ENCODE measurements around the gene HECTD4.
"Not testable (repeated sequence)": the region's sequence is repeated elsewhere in the genome, so short reads cannot be mapped to it uniquely, and the experiment has no call there.

The HECTD4 gene

DNA sequence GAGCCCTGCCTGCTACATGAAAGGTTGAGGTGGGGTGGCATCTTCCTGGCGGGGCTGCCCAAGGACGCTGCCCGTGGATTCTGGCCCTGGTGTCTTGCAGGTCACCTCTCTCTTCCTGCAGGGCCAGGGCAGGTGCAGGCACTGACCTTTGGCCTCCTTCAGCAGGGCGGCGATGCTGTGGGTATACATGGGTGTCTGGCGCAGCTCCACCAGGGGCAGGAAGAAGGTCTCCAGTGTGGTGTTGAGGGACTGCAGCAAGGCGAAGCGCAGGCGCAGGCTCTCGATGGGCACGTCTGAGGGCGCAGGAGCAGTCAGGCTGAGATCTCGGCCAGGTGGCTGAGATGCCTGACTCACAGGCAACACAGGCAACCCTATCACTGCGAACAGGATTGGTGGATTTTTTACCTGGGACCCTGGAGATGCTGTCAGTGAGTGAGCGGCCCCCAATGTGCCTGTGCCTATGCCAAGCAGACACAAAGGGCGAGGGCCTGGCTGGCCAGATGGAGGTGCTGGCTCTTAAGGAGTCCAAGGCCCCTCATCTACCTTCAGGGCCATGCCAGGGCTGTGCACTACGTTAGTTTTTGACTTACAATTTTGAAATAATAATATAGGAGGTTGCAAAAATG lies 211.1 kb downstream of the HECTD4 start:
- no peak for DNase-seq

DNA sequence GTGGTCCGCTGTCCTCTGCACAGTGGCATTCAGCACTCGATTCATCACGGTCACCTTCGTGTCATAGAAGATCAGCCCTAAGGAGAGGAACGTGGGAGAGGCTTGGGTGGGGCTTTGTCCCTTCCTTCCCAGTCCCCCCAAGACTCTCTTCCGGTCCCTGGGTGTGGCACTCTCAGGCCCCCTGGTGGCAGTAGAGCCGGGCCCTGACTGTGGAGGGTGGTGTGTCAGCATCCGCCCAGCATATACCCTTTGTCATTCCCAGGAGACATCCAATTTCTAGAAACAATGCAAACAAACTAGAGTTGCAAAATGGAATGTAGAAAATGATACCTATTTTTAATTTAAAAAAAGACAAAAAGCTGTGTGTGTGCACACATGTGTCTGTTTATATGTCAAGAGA lies 211.9 kb downstream of the HECTD4 start:
- no peak for DNase-seq

DNA sequence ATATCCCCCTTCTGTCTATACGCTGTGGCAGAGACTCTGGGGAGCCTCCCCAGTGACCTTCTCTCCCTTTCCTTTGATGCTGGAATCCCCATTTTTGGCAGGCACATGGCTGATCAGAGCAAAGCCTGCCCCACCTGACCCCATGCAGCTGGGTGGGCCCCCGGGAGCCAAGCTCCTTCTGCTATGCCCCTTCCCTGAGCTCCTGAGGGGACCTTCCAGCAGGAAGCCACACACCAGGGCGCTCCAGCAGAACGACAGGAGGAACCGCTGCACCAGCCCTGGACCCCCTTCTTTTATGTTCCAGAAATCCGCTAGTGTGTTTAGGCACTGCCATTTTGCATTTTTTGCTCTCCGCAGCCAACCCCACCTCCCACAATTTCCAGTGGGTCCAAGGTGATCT lies 212.3 kb downstream of the HECTD4 start:
- no peak for DNase-seq

DNA sequence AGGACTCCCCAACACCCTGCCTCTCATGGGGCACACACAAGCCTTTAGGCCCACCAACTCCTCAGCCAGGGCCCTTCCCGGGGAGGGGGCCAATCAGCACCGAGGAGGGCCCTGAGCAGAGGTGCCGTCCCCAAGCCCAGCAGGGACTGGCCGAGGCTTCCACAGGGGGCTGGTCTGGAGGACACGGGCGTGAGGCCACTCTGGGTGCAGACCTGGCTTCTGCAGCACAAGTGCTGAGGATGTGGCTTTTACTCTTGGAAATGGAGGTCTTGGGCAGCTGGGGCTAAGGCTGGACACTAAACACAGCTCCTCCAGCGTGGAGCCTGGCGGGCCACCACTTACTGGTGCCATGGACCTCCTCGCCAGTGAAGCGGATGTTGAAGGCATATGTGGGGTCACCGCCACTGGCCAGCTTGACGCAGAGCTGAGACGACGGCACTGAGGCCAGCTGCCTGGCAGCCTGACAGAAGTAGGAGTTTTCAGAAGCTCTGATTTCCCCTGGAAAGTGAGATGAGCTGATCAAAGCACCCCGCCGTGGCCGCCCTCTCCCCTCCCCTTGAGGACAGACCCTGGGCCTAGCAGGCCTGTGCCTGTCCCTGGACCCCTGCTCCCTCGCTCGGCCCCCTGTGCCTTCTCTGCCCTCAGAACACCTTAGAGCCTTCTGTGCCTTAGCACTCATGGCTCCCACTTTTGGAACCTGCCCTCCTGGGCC lies 212.9 kb downstream of the HECTD4 start:
- no peak for DNase-seq

DNA sequence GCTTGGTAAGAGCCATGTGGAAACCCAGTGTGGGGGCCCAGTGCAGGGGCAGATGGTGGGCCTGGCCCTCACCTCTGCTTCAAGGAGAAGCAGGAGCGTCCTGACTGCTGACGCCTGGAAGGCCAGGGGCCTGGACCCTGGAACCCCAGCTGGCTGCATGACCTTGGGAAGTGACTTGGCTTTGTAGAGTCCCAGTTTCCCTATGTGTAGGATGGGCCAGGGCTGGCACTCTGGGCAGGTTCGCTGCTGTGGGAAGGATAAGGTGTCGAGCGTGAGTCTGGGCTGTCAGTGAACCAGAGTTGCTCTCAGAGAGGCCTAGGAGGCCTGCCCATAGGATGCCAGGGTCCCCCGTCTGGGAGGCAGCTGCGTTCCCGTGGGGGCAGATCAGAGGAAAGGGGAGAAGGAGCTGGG lies 213.7 kb downstream of the HECTD4 start:
- DNase-seq, result no peak

DNA sequence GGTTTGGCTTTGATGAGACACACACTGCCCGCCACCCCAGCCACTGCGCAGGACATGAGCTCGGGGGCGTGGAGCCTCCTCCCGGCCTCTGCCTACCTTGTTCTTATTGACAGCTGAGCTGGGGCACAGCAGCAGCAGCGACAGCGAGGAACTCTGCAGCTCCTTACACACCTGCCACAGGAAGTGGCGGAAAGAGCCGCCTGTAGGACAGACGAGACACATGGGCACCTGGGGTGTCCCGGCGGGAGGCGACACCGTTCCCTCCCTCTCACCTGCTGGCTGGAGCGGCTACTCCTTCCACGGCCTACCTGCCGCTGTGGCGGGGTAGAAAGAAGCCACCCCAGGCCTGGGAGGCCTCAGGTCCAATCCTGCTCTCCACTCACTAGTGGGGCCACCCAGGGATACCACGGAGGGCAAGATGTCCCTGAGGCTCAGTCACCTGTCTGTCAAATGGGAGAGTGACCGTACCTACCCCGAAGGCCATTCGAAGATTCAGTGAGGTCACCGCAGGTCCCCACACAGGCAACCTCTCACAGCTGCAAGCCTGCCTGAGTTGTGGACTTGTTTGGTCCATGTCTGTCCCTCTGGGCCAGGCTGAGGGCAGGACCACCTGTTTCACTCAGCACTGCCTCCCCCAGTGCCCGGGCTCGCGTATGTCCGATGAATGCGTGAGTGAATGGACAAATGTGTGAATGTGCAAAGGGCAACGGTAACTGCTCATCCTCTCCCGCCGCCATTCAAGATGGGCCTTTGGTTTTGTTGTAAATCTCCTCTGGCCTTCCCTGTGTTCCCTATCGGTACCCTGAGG lies 214.3 kb downstream of the HECTD4 start:
- no peak for DNase-seq

DNA sequence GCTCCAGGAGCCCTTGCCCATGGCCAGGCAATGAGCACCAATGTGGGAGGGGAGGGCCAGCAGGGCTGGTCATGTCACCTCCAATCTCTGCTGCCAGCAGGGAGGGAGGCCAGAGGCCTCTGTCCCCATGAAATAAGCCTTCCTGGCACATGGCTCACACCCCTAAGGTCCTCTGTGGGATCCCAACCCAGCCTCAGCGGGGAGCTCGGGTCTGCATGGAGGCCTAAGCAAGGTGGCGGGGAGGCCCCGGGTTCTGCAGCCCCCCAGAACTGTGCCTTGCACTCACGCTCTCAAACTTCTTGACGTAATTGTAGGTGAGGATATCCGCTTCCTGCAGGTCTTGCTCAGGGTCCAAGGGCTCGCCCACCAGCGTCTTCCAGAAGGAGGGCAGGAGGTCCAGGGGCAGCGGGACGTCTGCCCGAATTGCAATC lies 215.2 kb downstream of the HECTD4 start:
- no peak for DNase-seq

DNA sequence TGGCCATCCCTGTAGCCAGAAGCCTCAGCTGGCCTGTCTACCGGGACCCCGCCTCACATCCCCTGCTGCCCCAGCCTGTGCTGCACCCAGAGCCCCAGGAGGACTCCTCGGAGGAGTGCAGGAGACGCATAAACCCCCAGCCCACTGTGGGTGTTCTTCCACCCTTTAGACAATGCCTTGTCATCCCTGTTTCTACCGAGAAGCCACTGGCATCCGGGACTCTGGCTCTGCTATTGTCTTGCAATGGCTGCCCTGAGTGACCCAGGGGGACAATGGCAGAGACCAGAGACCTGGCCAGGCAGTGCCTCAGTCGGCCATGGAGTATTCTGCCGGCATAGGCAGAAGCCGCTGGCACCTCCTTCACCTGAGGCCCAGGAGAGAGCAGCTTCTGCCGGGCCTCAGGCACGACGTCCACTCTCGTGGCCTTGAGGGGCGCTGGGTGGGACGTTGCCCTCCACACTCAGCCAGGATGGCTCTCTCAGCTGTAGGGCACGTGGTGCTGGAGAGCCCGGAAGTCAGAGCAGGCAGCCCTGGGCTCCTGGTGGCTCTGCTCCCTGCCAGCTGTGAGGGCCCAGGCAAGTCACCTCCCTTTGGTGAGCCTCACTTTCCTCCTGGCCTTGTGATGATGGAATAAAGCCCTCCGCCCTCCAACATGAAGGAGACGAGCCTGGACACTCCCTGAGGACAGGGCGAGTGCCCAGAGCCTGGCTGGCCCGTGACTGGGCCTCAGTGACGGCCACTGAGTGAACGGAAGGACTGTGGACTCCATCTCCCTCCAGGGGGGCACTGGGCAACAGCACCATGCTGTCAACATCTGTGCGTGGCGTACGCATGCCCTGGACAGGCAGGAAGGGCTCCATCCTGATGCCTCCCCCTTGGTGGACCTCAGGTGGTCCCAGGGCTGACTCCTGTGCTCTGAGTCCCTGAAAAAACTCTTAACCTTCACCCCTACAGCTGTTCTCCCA lies 215.9 kb downstream of the HECTD4 start:
- no peak for DNase-seq

DNA sequence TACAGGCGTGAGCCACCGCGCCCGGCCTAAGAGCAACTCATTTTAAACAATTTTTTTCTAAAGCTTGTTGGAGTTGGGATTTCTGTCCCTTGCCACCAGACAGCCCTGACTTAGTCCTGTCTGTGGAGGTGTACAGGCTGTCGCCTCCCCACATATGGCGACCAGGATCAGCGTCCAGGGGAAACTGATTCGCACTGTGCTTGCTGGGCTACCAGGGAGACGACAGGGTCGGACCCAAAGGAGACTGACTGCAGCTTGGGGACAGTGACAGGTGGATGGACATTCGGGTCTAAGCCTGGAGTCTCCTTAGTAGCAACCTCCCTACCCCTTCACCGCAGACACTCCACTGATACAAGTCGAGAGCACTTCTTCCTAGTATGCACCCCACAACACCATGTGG lies 216.6 kb downstream of the HECTD4 start:
- DNase-seq, result no peak

DNA sequence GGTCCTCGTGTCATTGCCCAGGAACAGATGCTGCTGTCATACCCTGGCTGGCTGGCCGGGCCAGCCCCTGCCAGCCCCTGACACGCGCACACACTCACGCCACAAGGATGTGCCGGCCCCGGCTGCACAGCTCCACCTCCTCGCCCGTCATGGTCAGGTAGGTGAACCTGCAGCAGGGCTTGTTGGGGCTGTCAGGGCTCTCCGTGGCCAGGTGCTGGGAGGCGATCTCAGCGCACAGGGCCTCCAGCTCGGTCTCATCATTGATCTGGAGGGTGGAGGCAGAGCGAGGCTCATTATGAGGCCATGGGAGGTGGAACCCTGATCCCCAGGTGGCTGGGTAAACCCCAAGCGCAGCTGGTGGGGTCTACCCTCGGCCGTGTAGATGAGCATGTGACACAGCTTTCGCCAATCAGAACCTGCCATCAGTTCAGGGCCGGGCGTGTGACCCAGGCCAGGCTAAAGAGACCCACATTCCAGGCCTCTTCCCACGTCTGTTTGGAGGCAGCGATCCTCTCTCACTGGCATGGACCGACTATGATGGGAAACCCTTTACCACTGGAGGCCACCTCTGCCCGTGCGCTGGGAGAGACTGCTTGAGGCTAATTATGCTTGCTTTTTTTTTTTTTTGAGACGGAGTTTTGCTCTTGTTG lies 218.1 kb downstream of the HECTD4 start:
- no peak for DNase-seq

DNA sequence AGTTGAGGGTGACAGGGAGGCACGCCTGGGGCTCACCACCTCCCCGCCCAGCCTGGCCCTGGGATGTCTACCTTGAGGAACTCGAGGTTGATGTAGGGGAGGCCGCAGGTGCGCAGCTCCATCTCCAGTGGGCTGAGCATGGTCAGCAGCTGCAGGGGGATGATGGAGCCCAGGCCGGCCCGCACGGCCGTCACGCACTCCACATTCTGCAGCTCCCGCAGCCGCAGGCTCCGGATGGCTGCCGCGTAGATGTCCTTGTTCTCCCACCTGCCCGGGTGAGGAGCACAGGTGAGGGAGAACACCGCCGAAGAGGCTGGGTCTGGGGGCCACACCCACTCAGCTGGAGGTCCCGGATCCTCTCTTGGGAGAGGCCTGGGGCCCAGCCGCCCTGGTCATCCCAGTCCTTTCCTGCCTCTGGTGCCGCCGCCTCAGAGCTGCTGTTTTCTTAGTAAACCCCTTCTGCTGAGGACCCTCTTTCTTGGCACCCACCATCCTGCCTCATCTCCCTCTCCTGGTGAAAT lies 218.7 kb downstream of the HECTD4 start:
- DNase-seq, result no peak

DNA sequence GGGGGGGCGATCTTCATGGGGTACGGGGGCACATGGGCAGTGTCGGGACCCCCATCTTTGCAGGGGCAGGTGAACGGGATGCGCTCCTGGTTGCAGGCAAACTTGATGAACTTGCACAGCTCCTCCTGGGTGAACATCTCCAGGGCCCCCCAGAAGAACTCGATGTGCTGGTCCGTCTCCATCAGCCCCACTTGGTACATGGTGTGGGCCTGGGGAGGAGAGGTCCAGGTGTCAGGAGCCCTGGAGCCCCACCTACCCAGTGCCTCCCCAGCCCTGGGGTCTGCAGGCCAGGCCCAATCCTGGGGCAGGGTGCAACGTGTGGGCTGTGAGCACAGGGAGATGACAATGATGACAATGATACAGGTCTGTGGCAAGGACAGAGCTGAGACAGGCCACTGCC lies 219.2 kb downstream of the HECTD4 start:
- DNase-seq, result no peak

DNA sequence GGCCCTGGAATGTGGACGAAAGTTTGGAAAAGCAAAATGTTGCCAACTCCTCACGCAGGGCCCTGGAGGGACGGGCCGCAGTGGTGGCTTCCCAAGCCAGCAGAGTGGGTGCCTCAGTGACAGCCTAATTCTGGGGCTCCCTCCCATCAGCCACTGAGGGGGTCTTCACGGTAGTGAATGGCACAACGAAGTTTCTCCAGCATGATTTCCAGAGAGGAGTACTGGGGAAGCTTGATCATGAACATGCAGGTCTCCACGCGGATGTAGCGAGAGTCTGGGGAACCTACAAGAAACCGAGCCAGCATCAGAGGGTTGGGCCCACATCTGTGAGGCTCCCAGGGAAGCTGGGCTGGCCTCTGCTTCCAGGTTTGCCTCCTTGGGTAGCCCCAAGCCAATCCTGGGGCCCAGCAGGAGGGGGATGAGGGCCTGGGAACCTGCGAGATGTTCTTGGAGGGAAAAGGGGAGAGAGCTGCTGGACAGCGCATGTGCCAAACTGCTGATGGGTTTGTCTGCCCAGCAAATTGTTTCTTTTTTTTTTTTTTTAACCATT lies 219.9 kb downstream of the HECTD4 start:
- no peak for DNase-seq

DNA sequence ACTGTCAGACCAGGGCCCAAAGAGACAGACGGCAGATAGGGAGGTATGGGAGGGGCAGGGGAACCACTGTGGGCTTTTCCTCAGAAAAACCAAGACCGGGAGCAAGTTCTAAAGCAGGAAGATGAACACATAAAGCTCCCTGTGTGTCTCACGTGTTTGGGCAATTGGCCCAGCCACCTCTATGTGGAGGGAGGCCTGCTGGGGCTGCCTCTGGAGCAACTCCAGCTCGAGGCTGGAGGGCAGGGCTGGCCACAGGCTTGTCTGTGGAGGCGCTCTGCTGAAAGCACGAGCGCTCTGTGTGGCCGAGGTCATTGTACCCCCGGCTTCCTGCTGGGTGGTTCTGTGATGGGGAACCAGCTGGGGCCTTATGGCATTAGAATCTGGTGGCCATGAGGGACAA lies 220.5 kb downstream of the HECTD4 start:
- no peak for DNase-seq

DNA sequence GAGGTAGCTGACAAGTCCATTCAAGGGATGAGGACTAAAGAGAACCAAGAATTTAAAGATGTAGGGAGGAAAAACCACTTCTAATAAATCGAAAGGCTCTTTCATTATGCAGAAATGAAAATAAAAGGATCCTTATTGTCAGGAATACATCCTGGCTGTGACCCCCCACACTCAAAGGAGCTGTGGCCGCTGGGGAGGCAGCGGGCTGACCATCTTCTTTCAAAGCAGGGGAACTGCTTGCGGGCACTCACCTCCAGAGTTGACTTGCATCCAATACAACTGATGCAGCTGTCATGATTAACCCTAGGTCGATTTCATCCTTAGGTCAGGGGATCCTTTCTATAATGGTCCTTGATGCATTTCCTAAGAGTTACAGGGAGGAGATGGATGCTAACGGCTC lies 221.6 kb downstream of the HECTD4 start:
- DNase-seq, result no peak

DNA sequence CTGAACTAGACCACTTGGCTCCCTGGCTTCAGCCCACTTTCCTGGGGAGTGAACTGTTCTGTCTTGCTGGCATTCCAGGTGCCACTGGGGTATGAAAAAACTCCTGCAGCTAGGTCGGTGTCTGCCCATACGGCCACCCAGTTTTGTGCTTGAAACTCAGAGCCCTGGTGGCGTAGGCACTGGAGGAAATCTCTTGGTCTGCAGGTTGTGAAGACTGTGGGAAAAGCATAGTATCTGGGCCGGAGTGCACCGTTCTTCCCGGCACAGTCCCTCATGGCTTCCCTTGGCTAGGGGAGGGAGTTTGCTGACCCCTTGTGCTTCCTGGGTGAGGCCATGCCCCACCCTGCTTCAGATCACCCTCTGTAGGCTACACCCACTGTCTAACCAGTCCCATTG lies 223.1 kb downstream of the HECTD4 start:
- DNase-seq, result no peak

DNA sequence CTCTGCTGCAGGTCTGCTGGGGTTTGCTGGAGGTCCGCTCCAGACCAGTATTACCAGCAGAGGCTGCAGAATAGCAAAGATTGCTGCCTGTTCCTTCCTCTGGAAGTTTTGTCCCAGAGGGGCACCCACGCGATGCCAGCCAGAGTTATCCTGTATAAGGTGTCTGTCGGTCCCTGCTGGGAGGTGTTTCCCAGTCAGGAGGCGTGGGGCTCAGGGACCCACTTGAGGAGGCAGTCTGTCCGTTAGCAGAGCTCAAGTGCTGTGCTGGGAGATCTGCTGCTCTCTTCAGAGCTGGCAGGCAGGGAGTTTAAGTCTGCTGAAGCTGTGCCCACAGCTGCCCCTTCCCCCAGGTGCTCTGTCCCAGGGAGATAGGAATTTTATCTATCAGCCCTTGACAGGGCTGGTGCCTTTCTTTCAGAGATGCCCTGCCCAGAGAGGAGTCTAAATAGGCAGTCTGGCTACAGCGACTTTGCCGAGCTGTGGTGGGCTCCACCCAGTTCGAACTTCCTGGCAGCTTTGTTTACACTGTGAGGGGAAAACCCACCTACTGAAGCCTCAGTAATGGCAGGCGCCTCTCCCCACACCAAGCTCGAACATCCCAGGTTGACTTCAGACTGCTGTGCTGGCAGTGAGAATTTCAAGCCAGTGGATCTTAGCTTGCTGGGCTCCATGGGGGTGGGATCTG lies 223.6 kb downstream of the HECTD4 start:
- DNase-seq, result not testable (repeated sequence)

DNA sequence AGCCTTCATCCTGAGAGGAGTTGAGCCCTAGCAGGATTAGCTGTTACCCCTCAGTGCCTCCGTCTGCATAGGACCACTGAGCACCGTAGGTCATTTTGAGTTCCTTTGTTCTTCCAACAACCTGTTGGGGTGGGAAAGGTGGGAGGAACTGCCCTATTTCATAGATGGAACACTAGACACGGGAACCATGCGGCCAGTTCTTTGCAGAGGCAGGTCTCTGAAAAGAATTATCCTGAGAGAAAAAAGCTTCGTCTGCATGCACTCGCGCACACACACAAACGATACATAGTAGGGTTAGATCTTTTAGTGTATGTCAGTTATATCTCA lies 228.4 kb downstream of the HECTD4 start:
- no peak for DNase-seq

DNA sequence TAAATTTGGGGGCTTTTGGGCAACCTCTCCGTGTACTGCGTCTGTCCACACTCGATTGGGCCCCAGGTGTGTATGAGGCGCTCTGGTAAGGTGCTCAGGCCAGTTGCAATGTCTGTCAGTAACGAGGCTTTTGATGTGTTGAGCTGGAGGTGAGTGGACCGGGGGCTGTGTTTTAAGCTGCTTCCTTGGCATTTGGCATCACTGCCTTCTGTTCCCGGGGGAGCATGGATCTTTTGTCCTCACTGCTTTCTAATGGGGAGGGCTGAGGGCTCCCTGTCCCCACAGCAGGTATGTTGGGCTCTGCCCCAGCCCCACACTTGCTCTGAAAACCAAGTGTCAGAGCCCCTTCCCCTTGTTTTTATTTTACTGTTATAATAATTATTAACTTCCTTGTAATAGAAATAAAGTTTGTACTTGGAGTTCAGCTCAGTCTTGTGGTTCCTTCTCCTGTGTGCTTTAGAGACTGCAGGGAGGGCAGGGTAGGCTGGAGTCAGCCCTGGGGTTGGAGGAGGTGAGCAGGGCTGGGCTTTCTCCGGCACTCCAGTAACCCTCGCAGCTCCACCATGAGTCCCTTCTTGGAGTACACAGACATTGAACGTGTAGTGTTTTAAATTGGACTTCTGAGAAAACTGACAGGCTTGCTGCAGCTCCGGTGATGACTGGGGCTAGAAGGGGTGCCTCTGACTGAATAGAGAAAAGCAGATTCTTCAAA lies 228.9 kb downstream of the HECTD4 start:
- no peak for DNase-seq

DNA sequence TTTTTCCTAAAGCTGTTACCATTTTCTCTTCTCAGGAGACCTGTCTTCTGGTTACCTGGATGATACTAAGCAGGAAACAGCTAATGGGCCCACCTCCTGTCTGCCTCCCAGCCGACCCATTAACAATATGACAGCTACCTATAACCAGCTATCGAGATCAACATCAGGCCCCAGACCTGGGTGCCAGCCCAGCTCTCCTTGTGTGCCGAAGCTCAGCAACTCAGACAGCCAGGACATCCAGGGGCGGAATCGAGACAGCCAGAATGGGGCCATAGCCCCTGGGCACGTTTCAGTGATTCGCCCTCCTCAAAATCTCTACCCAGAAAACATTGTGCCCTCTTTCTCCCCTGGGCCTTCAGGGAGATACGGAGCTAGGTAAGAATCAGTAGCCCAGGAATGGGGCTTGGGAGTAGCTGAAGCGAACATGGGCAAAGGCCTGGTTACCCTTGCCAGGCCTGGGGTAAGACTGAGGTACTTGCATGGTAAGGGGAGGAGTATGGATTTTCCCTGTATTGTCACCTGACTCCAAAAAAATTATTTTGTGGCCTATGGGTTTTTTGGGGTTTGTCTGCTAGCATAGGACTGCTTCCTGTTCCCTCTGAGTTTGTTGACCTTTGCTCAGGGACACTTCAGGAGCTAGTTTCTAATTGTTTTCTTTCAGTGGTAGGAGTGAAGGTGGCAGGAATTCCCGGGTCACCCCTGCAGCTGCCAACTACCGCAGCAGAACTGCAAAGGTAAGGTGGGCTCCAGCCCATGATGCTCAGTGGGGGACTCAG lies 230.3 kb downstream of the HECTD4 start:
- DNase-seq, result no peak
